A549 (cell line): ENCODE data around the gene QKI. TPM values are rescaled to one million over a fixed set of nuclear protein-coding genes. Genes with fewer than 3 reads are reported as not detected.

Source experiments
- ATAC-seq, 2 experiments: fragments of 200-7000 bp in 1 of 2; fragments of >200 bp in 1 of 2; cut with Nextera tagmentation in 1 of 2; cut with Tn5 transposase in 1 of 2; 3 replicates each; pipeline versions ENCODE4 v1.8.0 to v1.9.1; 2018 to 2020; ENCODE audit warnings: mild to moderate bottlenecking in 1 of 2, moderate library complexity in 1 of 2
- CTCF ChIA-PET: fragments of 300-600 bp; sonication (Branson Sonifier 250); formaldehyde crosslinking; extraction: SDS; loops from one replicate; lab custom pipeline; 2021; ENCODE audit warnings: antibody characterized with exemption, inconsistent platforms; lab: Yijun Ruan, JAX
- POLR2A ChIA-PET: fragments of 350-600 bp; formaldehyde crosslinking; extraction: SDS; loops from one replicate; lab custom pipeline; 2021; ENCODE audit warnings: antibody characterized with exemption, inconsistent platforms; lab: Yijun Ruan, JAX
- DNase-seq, 2 experiments: peaks; one replicate each; pipeline versions ENCODE4 v3.0.0 to v3.0.0-alpha.2; 2011 to 2016; ENCODE audit warnings: low read depth in 1 of 2, low spot score in 1 of 2
- FAIRE-seq: peaks from 2 replicates; lab custom pipeline; 2011; peaks lifted over from hg19 to GRCh38; lab: Jason Lieb, UNC
- H3K27ac ChIP-seq, 2 experiments: fragments of >200 bp; sonication (Bioruptor Twin); formaldehyde crosslinking; 3 replicates each; pipeline ENCODE4 v1.5.1; 2016 to 2017
- H3K4me1 ChIP-seq: fragments of >200 bp; sonication (Bioruptor Twin); formaldehyde crosslinking; 3 replicates; pipeline ENCODE4 v1.6.1; 2016
- H3K4me2 ChIP-seq: fragments of >200 bp; sonication (Bioruptor Twin); formaldehyde crosslinking; 3 replicates; pipeline ENCODE4 v1.6.1; 2016
- H3K4me3 ChIP-seq: fragments of >200 bp; sonication (Bioruptor Twin); formaldehyde crosslinking; 3 replicates; pipeline ENCODE4 v1.5.1; 2016
- H3K9me3 ChIP-seq: fragments of >200 bp; sonication (Bioruptor Twin); formaldehyde crosslinking; 3 replicates; pipeline ENCODE4 v1.6.1; 2016
- BHLHE40 ChIP-seq: IDR thresholded peaks from 2 replicates; pipeline ENCODE4 v1.6.1; 2012; ENCODE audit warnings: low read depth, low read length, inconsistent platforms
- CBX2 ChIP-seq: fragments of 200-600 bp; sonication (generic); IDR thresholded peaks from 2 replicates; pipeline ENCODE4 v1.6.1; 2016; ENCODE audit warnings: low read depth, mild to moderate bottlenecking, borderline replicate concordance
- CBX8 ChIP-seq: fragments of 200-600 bp; sonication (generic); IDR thresholded peaks from 2 replicates; pipeline ENCODE4 v1.6.1; 2016
- CEBPB ChIP-seq, 2 experiments: fragments of >200 bp in 1 of 2; sonication (Bioruptor Twin) in 1 of 2; formaldehyde crosslinking in 1 of 2; IDR thresholded peaks; 2 replicates each; pipeline ENCODE4 v1.6.1; 2012 to 2016
- ESRRA ChIP-seq: fragments of 150-350 bp; IDR thresholded peaks from 2 replicates; pipeline ENCODE4 v1.6.1; 2014; ENCODE audit warnings: mild to moderate bottlenecking, low read length, borderline replicate concordance
- FOSB ChIP-seq: fragments of 250-450 bp; sonication (Bioruptor Pico); IDR thresholded peaks from 2 replicates; pipeline ENCODE4 v1.5.0; 2020; ENCODE audit warnings: mild to moderate bottlenecking, moderate library complexity
- FOXS1 ChIP-seq: fragments of 250-450 bp; sonication (Bioruptor Pico); IDR thresholded peaks from 2 replicates; pipeline ENCODE4 v1.5.0; 2020; ENCODE audit warnings: mild to moderate bottlenecking, moderate library complexity
- HDAC2 ChIP-seq: fragments of 200-600 bp; sonication (generic); IDR thresholded peaks from 2 replicates; pipeline ENCODE4 v1.6.1; 2016
- HEYL ChIP-seq: fragments of 250-450 bp; sonication (Bioruptor Pico); IDR thresholded peaks from 2 replicates; pipeline ENCODE4 v1.8.0; 2021; ENCODE audit warnings: mild to moderate bottlenecking, moderate library complexity
- HOXB5 ChIP-seq: fragments of 250-450 bp; sonication (Bioruptor Pico); IDR thresholded peaks from 2 replicates; pipeline ENCODE4 v1.5.0; 2020; ENCODE audit warnings: mild to moderate bottlenecking, moderate library complexity
- JUN ChIP-seq, 2 experiments: fragments of >200 bp; sonication (Bioruptor Twin); formaldehyde crosslinking; IDR thresholded peaks; 2 replicates in 1 of 2; 3 replicates in 1 of 2; pipeline ENCODE4 v1.6.1; 2016 to 2017
- JUNB ChIP-seq: fragments of >200 bp; sonication (Bioruptor Twin); formaldehyde crosslinking; IDR thresholded peaks from 2 replicates; pipeline ENCODE4 v1.6.1; 2016
- MAFK ChIP-seq: fragments of 450-650 bp; IDR thresholded peaks from 2 replicates; pipeline ENCODE4 v1.6.1; 2014; ENCODE audit not compliant: partially characterized antibody
- MAZ ChIP-seq: fragments of 150-350 bp; IDR thresholded peaks from 2 replicates; pipeline ENCODE4 v1.6.1; 2014; ENCODE audit warnings: antibody characterized with exemption, low read depth, low read length, borderline replicate concordance
- MYC ChIP-seq: IDR thresholded peaks from 2 replicates; pipeline ENCODE4 v1.6.1; 2012; ENCODE audit warnings: mild to moderate bottlenecking, inconsistent platforms, low read length, improper control_type of control experiment, borderline replicate concordance
- NFE2L2 ChIP-seq: fragments of 150-350 bp; conservative IDR thresholded peaks from 2 replicates; pipeline ENCODE4 v1.6.1; 2014; ENCODE audit warnings: low read length
- NPAS2 ChIP-seq: fragments of 250-450 bp; sonication (Bioruptor Pico); IDR thresholded peaks from 2 replicates; pipeline ENCODE4 v1.8.0; 2022; ENCODE audit warnings: mild to moderate bottlenecking, moderate library complexity, borderline replicate concordance
- PHF8 ChIP-seq: fragments of 200-600 bp; sonication (generic); IDR thresholded peaks from 2 replicates; pipeline ENCODE4 v1.6.1; 2016; ENCODE audit warnings: low read depth, mild to moderate bottlenecking, antibody characterized with exemption, moderate library complexity, borderline replicate concordance
- RAD21 ChIP-seq, 2 experiments: fragments of >200 bp in 1 of 2; sonication (Bioruptor Twin) in 1 of 2; formaldehyde crosslinking in 1 of 2; IDR thresholded peaks in 1 of 2; conservative IDR thresholded peaks in 1 of 2; 2 replicates in 1 of 2; 3 replicates in 1 of 2; pipeline ENCODE4 v1.6.1; 2012 to 2018; ENCODE audit warnings: inconsistent platforms in 1 of 2
- SMC3 ChIP-seq: fragments of >200 bp; sonication (Bioruptor Twin); formaldehyde crosslinking; IDR thresholded peaks from 3 replicates; pipeline ENCODE4 v1.6.1; 2018; ENCODE audit warnings: inconsistent platforms
- SREBF2 ChIP-seq: fragments of 450-650 bp; IDR thresholded peaks from 2 replicates; pipeline ENCODE4 v1.6.1; 2014; ENCODE audit warnings: mild to moderate bottlenecking, moderate library complexity
- TFCP2L1 ChIP-seq: fragments of 250-450 bp; sonication (Bioruptor Pico); IDR thresholded peaks from 2 replicates; pipeline ENCODE4 v1.5.0; 2021; ENCODE audit warnings: mild to moderate bottlenecking
- TP53 ChIP-seq: fragments of 250-450 bp; sonication (Bioruptor Pico); IDR thresholded peaks from 2 replicates; pipeline ENCODE4 v1.5.0; 2021; ENCODE audit warnings: mild to moderate bottlenecking, moderate library complexity
- ZFP36 ChIP-seq: fragments of 450-650 bp; IDR thresholded peaks from 2 replicates; pipeline ENCODE4 v1.6.1; 2014; ENCODE audit warnings: borderline replicate concordance; ENCODE audit not compliant: partially characterized antibody
- ZNF302 ChIP-seq: fragments of 250-450 bp; sonication (Bioruptor Pico); IDR thresholded peaks from 2 replicates; pipeline ENCODE4 v1.9.0; 2021; ENCODE audit warnings: inconsistent platforms, mild to moderate bottlenecking, moderate library complexity
- WGBS: methylation state at CpG from one replicate; pipeline ENCODE4 v1.1.6; 2017; ENCODE audit errors: missing lambda C conversion rate; 5-methylcytosine and 5-hydroxymethylcytosine counted together
- polyA plus RNA-seq, 4 experiments: library from polyadenylated mRNA; depleted of rRNA in 3 of 4; stranded (reverse); fragments of >200 nt; fragmentation: RNase III in 1 of 4; extraction: RNeasy Plus Mini Kit Qiagen cat#74134 plus additional on column Dnase treatment in 1 of 4; gene quantifications; 2 replicates in 3 of 4; 3 replicates in 1 of 4; pipeline ENCODE4 v1.2.3, GENCODE V29; 2011 to 2017
- TF ChIP-seq, protein P1 (sequence below): fragments of >200 bp; sonication (Bioruptor Twin); formaldehyde crosslinking; IDR thresholded peaks from 3 replicates; pipeline ENCODE4 v1.5.1; 2016
- TF ChIP-seq, protein P2 (sequence below): fragments of 200-600 bp; sonication (generic); IDR thresholded peaks from 2 replicates; pipeline ENCODE4 v1.6.1; 2016; ENCODE audit warnings: antibody characterized with exemption, mild to moderate bottlenecking, moderate library complexity
- TF ChIP-seq, protein P3 (sequence below): IDR thresholded peaks from 2 replicates; pipeline ENCODE4 v1.6.1; 2012

Gene QKI
- polyA plus RNA-seq, 2 of the 4 experiments (the other 2 are of a cell fraction) = 71.9 to 98.2 TPM

DNA sequence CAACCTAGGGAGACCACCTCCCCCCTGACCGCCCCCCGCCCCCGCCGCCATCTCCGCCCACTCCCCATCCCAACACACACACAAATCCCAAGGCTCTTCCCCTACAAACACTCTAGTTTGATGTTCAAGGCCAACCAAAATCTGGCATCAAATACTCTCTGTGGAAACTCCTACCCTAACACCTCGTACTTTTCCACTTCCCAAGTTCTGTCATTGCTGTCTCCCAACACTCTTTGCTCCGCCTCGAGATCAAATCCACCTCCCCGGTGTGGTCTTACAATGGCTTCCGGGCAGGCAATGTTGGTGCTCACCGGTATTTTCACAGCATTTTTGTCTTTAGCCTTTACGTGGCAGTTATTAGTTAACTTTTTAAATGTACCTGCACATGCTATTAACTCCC is 4.8 kb upstream of the QKI start:
- peaks cover 14% of the 10 kb centered on the region for H3K4me1 ChIP-seq
- TF ChIP-seq HOXB5 (CRISPR knock-in tag) (no peak), CEBPB (IDR thresholded peaks at IDR 0.05) (no peak), RAD21 (conservative IDR thresholded peaks at IDR 0.05 in 1 of 2, IDR thresholded peaks at IDR 0.05 in 1 of 2) (no peak), ZNF302 (no peak), MYC (no peak), FOXS1 (no peak), HEYL (CRISPR knock-in tag) (no peak), NFE2L2 (no peak), CBX2 (no peak), ZFP36 (no peak), FOSB (CRISPR knock-in tag) (no peak), SMC3 (no peak), JUNB (no peak), TFCP2L1 (CRISPR knock-in tag) (no peak), JUN (IDR thresholded peaks at IDR 0.05) (no peak), HDAC2 (no peak), BHLHE40 (no peak)
- TF ChIP-seq, protein P1, sequence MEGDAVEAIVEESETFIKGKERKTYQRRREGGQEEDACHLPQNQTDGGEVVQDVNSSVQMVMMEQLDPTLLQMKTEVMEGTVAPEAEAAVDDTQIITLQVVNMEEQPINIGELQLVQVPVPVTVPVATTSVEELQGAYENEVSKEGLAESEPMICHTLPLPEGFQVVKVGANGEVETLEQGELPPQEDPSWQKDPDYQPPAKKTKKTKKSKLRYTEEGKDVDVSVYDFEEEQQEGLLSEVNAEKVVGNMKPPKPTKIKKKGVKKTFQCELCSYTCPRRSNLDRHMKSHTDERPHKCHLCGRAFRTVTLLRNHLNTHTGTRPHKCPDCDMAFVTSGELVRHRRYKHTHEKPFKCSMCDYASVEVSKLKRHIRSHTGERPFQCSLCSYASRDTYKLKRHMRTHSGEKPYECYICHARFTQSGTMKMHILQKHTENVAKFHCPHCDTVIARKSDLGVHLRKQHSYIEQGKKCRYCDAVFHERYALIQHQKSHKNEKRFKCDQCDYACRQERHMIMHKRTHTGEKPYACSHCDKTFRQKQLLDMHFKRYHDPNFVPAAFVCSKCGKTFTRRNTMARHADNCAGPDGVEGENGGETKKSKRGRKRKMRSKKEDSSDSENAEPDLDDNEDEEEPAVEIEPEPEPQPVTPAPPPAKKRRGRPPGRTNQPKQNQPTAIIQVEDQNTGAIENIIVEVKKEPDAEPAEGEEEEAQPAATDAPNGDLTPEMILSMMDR = no peak
- TF ChIP-seq, all 56 proteins: peak for 0
- FAIRE-seq (no peak), DNase-seq (no peak), ATAC-seq (no peak)
- Histone ChIP-seq H3K9me3 (no peaks in the 10 kb centered on the region), H3K4me3 (no peak overlapping the region), H3K27ac (peak overlapping the region; percentile 36 to 40; a peak in 4 of 6 replicates), H3K4me2 (peak overlapping the region; percentile 68)
- ChIA-PET CTCF (no interaction called here), POLR2A (no interaction called here)
- WGBS = 65% methylated on average over 8 of the region's 12 CpGs

DNA sequence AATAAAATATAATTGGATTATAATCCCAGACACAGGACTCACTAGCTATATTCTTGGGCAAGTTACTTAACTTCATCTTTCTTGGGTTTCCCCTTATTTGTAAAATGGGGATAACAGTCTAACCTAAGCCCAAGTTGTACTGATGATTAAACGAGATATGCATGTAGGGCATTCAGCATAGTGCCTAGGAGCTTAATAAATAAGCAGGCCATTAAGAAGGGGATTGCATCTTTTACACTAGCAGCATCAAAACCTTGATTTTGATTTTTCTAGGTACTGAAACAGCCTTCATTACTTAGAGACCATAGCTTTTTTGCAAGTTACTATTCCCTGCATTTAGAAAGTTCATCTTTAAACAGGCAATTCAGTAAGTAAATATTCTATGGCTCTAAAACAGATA is 2.2 kb upstream of the QKI start:
- H3K4me1 ChIP-seq = peaks cover 14% of the 10 kb centered on the region
- DNase-seq (no peak), ATAC-seq (no peak)
- peak overlapping the region; percentile 83 for H3K4me2 ChIP-seq
- H3K4me3 ChIP-seq = peak overlapping the region; percentile 91
- 17% methylated on average over 1 of the region's 1 CpG for WGBS
- peak overlapping the region; percentile 96 to 100; a peak in 5 of 6 replicates for H3K27ac ChIP-seq
- POLR2A ChIA-PET = interaction anchor here (0.5 kb wide), 1 partner anchor 800 kb away, joined by 8 read pairs; no protein-coding TSS in a partner anchor
- TF ChIP-seq MAZ (no peak), SREBF2 (no peak)
- TF ChIP-seq, all 56 proteins: peak for 0
- no peaks in the 10 kb centered on the region for H3K9me3 ChIP-seq
- FAIRE-seq = no peak
- CTCF ChIA-PET = interaction anchor here (1.1 kb wide), 1 partner anchor 90 kb away, joined by 4 read pairs; no protein-coding TSS in a partner anchor

DNA sequence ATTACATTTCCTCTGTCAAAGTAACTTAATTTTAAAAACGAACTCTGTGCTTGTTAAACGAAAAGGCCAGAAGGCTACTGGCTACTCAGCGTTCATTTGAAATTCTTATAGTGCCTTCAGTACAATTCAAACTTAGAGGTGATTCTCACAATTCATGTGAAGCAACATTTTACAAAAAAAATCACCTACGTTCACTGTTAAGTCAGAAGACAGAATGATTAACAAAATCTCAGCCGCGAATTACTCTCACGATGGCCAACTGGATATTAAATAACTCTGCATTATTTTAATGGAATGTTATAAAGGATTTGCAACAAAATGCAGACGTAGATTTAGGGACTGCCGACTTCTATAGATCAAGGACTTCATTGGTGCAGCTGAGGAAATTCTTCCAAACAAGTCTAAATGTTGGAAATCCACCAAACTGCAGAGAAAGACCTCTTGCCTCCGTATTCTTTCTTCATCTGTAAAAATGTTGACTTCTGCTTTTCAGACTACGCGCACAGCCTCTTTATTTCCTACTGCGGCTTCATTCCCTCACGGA is 1.6 kb upstream of the QKI start:
- POLR2A ChIA-PET = no interaction called here
- ATAC-seq (no peak), DNase-seq (no peak), FAIRE-seq (no peak)
- TF ChIP-seq TP53 = no peak
- no peak for TF ChIP-seq FOSB (CRISPR knock-in tag)
- TF ChIP-seq, protein P2, sequence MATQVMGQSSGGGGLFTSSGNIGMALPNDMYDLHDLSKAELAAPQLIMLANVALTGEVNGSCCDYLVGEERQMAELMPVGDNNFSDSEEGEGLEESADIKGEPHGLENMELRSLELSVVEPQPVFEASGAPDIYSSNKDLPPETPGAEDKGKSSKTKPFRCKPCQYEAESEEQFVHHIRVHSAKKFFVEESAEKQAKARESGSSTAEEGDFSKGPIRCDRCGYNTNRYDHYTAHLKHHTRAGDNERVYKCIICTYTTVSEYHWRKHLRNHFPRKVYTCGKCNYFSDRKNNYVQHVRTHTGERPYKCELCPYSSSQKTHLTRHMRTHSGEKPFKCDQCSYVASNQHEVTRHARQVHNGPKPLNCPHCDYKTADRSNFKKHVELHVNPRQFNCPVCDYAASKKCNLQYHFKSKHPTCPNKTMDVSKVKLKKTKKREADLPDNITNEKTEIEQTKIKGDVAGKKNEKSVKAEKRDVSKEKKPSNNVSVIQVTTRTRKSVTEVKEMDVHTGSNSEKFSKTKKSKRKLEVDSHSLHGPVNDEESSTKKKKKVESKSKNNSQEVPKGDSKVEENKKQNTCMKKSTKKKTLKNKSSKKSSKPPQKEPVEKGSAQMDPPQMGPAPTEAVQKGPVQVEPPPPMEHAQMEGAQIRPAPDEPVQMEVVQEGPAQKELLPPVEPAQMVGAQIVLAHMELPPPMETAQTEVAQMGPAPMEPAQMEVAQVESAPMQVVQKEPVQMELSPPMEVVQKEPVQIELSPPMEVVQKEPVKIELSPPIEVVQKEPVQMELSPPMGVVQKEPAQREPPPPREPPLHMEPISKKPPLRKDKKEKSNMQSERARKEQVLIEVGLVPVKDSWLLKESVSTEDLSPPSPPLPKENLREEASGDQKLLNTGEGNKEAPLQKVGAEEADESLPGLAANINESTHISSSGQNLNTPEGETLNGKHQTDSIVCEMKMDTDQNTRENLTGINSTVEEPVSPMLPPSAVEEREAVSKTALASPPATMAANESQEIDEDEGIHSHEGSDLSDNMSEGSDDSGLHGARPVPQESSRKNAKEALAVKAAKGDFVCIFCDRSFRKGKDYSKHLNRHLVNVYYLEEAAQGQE = no peak
- TF ChIP-seq, protein P3, sequence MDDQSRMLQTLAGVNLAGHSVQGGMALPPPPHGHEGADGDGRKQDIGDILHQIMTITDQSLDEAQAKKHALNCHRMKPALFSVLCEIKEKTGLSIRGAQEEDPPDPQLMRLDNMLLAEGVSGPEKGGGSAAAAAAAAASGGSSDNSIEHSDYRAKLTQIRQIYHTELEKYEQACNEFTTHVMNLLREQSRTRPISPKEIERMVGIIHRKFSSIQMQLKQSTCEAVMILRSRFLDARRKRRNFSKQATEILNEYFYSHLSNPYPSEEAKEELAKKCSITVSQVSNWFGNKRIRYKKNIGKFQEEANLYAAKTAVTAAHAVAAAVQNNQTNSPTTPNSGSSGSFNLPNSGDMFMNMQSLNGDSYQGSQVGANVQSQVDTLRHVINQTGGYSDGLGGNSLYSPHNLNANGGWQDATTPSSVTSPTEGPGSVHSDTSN = no peak
- TF ChIP-seq ESRRA = no peak
- TF ChIP-seq CBX8 = no peak
- TF ChIP-seq NPAS2 (CRISPR knock-in tag) = no peak
- no peak for TF ChIP-seq HOXB5 (CRISPR knock-in tag)
- no peak for TF ChIP-seq PHF8
- no peak for TF ChIP-seq MAFK
- peak overlapping the region; percentile 96 to 100 for H3K27ac ChIP-seq
- H3K9me3 ChIP-seq = no peaks in the 10 kb centered on the region
- peak overlapping the region; percentile 83 for H3K4me2 ChIP-seq
- peak overlapping the region; percentile 91 for H3K4me3 ChIP-seq
- CTCF ChIA-PET = interaction anchor here (1.1 kb wide), 1 partner anchor 90 kb away, joined by 4 read pairs; no protein-coding TSS in a partner anchor
- WGBS = under 1% methylated on average over 14 of the region's 14 CpGs
- H3K4me1 ChIP-seq = peaks cover 18% of the 10 kb centered on the region
